ENCODE data around the gene RASSF1.
"Not testable (repeated sequence)": the region's sequence is repeated elsewhere in the genome, so short reads cannot be mapped to it uniquely, and the experiment has no call there.

The RASSF1 gene

DNA sequence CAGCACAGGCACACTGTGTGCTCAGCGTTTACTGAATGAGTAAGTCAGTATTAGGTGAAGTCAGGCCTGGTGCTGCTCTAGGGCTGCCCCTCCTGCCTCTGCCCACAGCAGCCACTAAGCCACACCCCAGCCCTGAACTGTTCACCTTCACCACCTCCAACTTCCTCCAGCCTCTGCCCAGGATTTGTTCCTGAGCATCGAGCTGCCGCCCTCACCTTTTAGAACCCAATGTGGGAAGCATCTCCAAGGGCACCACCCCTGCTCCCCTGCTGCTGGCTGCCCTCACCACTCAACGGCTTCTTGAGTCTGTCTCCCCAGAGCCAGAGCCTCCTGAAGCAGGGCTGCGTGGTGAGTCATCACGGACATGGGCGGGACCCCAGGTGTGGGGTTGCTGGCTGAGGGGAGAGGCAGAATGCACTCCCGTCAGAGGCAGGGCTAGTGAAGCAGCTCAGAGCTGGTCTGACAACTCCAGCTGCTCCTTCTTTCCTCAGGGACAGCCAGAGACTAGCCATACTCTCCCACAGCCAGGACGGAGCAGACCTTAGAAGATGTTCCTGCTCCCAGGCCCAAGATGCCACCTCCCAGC, 23.9 kb downstream of the RASSF1 start:
- TF ChIP-seq, protein P1, sequence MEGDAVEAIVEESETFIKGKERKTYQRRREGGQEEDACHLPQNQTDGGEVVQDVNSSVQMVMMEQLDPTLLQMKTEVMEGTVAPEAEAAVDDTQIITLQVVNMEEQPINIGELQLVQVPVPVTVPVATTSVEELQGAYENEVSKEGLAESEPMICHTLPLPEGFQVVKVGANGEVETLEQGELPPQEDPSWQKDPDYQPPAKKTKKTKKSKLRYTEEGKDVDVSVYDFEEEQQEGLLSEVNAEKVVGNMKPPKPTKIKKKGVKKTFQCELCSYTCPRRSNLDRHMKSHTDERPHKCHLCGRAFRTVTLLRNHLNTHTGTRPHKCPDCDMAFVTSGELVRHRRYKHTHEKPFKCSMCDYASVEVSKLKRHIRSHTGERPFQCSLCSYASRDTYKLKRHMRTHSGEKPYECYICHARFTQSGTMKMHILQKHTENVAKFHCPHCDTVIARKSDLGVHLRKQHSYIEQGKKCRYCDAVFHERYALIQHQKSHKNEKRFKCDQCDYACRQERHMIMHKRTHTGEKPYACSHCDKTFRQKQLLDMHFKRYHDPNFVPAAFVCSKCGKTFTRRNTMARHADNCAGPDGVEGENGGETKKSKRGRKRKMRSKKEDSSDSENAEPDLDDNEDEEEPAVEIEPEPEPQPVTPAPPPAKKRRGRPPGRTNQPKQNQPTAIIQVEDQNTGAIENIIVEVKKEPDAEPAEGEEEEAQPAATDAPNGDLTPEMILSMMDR (IDR thresholded peaks at IDR 0.05; ENCODE audit: borderline replicate concordance, insufficient read depth, low read depth, low read length): no peak
- no peak overlapping the region for H3K4me3 ChIP-seq (ENCODE audit: low read depth, low read length)

DNA sequence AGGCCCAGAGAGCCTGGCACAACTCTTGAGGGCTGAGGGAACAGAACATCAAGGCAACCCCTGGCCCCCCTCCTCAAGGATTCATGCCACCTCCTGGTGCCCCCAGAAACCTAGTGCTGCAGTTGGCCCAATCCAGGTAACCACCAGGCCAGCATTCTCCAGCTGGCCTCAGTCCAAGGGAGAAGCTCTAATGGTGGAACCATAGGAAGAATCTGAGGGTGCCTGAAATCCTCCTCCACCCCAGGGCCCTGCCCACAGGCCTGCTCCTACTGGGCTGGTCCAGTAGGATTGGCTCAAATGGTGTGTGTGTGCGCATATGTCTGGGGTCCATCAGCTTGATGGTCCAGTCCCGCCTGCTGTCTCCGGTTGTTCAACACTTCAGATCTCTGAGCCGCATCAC, 25.8 kb downstream of the RASSF1 start:
- TF ChIP-seq, protein P1 (IDR thresholded peaks at IDR 0.05; ENCODE audit: borderline replicate concordance, insufficient read depth, low read depth, low read length): no peak
- no peak overlapping the region for H3K4me3 ChIP-seq (ENCODE audit: low read depth, low read length)

DNA sequence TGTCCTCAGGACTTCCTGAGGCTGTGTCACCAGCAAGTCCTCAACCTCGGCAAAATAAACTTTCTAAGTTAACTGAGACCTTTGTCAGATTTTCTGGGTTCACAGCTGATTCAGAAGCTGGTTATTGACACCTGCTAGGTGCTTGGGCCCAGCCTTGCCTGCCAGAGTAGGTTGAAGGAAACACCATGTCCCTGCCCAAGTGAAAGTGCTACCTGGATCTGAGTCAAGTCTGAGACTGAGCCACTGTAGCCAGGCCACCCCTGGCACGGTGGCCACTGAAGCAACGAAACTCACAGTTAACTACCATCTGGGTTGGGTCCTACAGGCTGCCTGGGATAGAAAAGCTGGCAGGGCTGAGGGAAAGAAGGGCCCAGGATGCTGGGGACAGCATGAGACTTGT, 26.3 kb downstream of the RASSF1 start:
- TF ChIP-seq, protein P1 (IDR thresholded peaks at IDR 0.05; ENCODE audit: borderline replicate concordance, insufficient read depth, low read depth, low read length): no peak
- no peak overlapping the region for H3K4me3 ChIP-seq (ENCODE audit: low read depth, low read length)

DNA sequence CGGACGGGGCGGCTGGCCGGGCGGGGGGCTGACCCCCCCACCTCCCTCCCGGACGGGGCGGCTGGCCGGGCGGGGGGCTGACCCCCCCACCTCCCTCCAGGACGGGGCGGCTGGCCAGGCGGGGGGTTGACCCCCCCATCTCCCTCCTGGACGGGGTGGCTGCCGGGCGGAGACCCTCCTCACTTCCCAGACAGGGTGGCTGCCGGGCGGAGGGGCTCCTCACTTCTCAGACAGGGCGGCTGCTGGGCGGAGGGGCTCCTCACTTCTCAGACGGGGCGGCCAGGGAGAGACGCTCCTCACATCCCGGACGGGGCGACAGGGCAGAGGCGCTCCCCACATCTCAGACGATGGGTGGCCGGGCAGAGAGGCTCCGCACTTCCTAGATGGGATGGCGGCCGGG, 28.6 kb downstream of the RASSF1 start:
- not testable (repeated sequence) for H3K4me3 ChIP-seq (ENCODE audit: low read depth, low read length)

DNA sequence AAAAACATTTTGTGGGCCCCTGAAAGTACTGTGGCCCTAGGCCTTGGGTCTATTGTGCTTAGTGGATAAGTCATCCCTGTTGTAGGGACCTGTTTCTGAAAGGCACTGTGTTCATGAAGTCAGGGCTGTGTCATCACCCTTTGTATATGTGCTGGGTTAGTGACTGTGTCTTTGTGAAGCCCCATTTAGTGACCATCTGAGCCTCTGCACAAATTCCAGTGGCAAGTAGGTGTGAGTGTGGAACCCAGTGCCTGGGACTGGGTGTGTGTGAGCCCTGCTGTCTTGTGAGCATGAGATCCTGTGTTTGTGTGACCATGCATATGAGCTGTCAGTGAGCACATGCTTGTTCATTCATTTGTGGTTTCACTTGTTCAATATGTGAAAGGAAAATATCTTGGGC, 36.0 kb downstream of the RASSF1 start:
- H3K4me3 ChIP-seq (ENCODE audit: low read depth, low read length): no peak overlapping the region
- TF ChIP-seq, protein P1 (IDR thresholded peaks at IDR 0.05; ENCODE audit: borderline replicate concordance, insufficient read depth, low read depth, low read length): no peak

DNA sequence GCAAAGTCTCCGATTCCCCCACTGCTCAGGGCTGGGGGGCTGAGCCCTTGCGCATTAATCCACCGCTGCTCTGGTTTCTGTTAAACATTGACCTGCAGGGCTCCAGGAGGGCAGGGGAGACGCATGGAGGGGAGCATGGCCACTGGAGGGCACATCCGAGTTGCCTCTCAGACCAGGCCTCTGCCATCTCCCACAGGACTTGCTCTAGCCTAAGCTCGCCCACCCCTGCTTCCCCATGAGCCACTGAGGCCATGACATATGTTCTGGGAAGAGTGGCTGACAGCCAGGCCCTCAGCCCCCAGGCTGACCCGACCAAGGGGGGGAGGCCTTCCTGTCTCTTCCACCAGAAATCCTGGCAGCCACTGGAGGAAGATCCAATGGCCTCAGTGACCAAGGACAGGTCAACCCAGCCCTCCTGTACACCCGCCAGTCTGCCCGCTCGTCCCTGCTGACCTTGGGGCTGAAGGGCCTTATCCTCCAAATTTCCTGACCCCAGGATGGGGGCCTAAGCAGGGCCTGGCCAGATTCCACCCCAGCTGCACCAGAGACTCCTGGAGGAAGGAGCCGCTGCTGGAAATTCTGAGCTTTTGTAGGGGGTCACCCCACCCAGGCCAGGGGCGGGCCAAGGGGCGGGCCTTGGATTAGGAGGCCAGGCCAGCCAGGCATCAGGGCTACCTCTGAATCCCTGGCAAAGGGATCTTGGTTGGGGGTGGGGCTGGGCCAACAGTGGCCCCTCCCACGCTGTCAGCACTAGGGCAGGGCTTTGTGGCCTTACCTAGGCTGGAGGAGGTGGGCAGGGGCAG, 37.4 kb downstream of the RASSF1 start, which contains the start of gene HYAL1:
HYAL1 (minus strand) TSS at position 562 of the 803 bp plus-strand sequence. CDS start 618 bp downstream, outside the sequence.
- TF ChIP-seq, protein P1 (IDR thresholded peaks at IDR 0.05; ENCODE audit: borderline replicate concordance, insufficient read depth, low read depth, low read length): no peak
- no peak within 1 kb of the TSS for H3K4me3 ChIP-seq (ENCODE audit: low read depth, low read length)

DNA sequence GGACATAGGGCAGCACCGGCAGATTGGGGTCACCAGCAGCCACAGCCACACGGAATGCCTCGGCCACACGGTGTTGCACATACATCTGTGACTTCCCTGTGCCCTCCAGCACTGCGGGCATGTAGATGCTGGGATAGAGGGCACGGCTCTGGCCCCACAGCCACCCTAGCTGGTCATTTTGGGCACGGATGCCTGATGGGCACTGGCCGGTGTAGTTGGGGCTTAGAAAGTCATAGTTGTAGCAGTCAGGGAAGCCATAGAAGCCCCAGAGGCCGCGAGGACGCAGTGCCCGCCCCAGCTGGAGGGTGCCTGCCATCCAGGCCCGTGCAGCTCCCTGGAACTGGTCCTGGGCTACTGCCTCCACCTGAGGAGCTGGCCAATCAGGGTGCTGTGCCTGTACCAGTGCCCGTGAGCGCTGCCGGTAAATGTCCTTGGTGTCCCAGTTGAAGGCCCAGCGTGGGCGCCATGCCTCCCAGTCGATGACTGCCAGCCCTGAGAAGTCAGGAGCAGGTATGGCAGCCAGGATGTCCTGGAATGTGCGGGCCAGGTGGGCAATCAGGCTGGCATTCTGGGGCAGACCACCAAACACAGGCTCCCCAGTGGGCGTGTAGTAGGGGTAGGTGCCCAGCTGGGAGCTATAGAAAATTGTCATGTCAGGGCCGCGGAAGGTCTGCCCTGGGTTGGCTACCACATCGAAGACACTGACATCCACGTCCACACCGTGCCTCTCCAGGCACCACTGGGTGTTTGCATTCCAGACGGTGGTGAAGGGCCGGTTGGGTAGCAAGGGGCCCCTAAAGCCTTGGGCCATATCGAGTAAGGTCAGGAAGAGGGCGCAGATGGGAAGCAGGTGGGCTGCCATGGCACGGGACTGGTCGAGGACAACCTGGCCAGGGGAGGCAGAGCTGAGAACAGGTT, 38.3 kb downstream of the RASSF1 start:
- H3K4me3 ChIP-seq (ENCODE audit: low read depth, low read length): no peak overlapping the region
- TF ChIP-seq, protein P1 (IDR thresholded peaks at IDR 0.05; ENCODE audit: borderline replicate concordance, insufficient read depth, low read depth, low read length): no peak

Data from GM12875 (cell line).